BJ (cell line): ENCODE results near the gene CALML3. TPM values are rescaled to one million over a fixed set of nuclear protein-coding genes. Genes with fewer than 3 reads are reported as not detected.

Experiments
- CTCF ChIA-PET: fragments of 350-600 bp; formaldehyde crosslinking; extraction: SDS; loops from one replicate; lab custom pipeline; 2021; ENCODE audit warnings: antibody characterized with exemption, inconsistent platforms; lab: Yijun Ruan, JAX
- POLR2A ChIA-PET: fragments of 300-600 bp; sonication (Branson Sonifier 250); formaldehyde crosslinking; extraction: SDS; loops from one replicate; lab custom pipeline; 2021; ENCODE audit warnings: antibody characterized with exemption; lab: Charles Lee
- DNase-seq: peaks from one replicate; pipeline ENCODE4 v3.0.0-alpha.2; 2011; ENCODE audit warnings: low read depth
- H3K27me3 ChIP-seq: 2 replicates; pipeline ENCODE4 v1.6.0; 2011; ENCODE audit warnings: low read length; ENCODE audit not compliant: control insufficient read depth, insufficient read depth
- H3K36me3 ChIP-seq: 2 replicates; pipeline ENCODE4 v1.5.1; 2011; ENCODE audit warnings: low read length; ENCODE audit not compliant: control insufficient read depth, insufficient read depth
- H3K4me3 ChIP-seq: 2 replicates; pipeline ENCODE4 v1.5.1; 2011; ENCODE audit warnings: low read depth, mild to moderate bottlenecking, control low read depth, low read length
- polyA plus RNA-seq: library from polyadenylated mRNA; depleted of rRNA; stranded (reverse); fragments of >200 nt; gene quantifications from 2 replicates; pipeline ENCODE4 v1.2.3, GENCODE V29; 2011
- TF ChIP-seq, protein P1 (sequence below): IDR thresholded peaks from 2 replicates; pipeline ENCODE4 v1.5.1; 2011; ENCODE audit warnings: low read depth, mild to moderate bottlenecking, control low read depth, inconsistent platforms, low read length, moderate library complexity; ENCODE audit not compliant: insufficient read depth

Gene CALML3
- polyA plus RNA-seq, 1 experiment, result not detected

DNA sequence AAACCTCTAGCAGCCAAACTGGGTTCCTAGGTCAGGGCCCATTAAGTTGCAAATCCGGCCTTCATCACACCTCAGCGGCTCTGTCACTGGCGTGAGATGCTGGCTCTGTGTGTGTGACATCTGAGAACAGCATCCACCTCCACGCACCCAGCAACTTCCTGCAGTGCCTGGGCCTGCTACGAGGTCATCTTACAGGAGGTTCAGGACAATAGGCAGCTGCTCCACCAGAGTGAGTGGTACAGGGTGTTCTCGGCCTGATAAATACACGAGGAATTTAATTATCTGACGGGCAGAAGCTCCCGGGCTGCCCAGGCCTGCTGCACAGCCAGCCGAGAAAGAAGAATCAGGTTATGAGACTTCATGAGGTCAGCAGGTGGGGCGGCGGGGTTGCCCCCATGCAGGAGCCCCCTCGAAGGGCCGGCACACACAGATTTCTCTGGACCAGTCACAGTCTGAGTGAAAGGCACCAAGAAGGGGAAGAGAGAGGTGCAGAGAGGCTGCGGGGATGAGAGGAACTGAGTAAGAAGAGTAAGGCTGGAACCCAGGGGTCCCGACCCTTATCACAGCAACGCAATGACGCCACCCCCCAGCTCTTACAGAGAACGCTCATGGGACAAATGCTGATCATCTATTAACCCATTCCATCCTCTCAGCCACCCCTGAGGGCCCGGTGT is 49.3 kb downstream of the CALML3 start:
- TF ChIP-seq, protein P1, sequence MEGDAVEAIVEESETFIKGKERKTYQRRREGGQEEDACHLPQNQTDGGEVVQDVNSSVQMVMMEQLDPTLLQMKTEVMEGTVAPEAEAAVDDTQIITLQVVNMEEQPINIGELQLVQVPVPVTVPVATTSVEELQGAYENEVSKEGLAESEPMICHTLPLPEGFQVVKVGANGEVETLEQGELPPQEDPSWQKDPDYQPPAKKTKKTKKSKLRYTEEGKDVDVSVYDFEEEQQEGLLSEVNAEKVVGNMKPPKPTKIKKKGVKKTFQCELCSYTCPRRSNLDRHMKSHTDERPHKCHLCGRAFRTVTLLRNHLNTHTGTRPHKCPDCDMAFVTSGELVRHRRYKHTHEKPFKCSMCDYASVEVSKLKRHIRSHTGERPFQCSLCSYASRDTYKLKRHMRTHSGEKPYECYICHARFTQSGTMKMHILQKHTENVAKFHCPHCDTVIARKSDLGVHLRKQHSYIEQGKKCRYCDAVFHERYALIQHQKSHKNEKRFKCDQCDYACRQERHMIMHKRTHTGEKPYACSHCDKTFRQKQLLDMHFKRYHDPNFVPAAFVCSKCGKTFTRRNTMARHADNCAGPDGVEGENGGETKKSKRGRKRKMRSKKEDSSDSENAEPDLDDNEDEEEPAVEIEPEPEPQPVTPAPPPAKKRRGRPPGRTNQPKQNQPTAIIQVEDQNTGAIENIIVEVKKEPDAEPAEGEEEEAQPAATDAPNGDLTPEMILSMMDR, result no peak
- no peaks in the 10 kb centered on the region for H3K36me3 ChIP-seq
- ChIA-PET CTCF (interaction anchor here (2.3 kb wide), 1 partner anchor 49 kb away, joined by 6 read pairs; no protein-coding TSS in a partner anchor), POLR2A (no interaction called here)
- H3K27me3 ChIP-seq, result no peaks in the 10 kb centered on the region
- no peak overlapping the region for H3K4me3 ChIP-seq
- DNase-seq, result no peak

DNA sequence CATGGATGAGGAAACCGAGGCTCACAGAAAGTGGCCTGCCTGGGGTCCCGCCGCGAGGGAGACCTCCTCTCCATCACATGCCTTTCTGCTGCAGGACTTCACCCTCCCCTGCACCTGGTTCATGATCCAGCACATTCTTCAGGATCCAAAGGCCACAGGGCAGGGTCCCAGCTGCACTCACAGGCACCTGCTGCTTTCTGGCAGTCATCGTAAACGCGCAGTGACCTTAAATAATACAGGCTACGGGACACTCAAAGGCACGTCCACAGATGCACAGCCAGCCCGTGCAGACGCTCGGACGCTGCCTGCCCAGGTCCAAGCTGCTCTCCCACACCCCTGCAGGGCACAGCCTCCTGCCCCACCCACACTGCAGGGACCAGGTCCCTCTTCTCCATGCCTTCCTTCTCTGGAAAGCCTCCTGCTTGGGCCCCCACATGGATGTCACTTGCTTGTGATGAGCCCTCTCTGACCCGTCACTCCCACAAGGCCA is 49.9 kb downstream of the CALML3 start:
- Histone ChIP-seq H3K4me3 (no peak overlapping the region), H3K27me3 (no peaks in the 10 kb centered on the region), H3K36me3 (no peaks in the 10 kb centered on the region)
- DNase-seq, result no peak
- TF ChIP-seq, protein P1, result no peak
- CTCF ChIA-PET, result interaction anchor here (2.3 kb wide), 1 partner anchor 48 kb away, joined by 6 read pairs; no protein-coding TSS in a partner anchor
- POLR2A ChIA-PET, result no interaction called here

DNA sequence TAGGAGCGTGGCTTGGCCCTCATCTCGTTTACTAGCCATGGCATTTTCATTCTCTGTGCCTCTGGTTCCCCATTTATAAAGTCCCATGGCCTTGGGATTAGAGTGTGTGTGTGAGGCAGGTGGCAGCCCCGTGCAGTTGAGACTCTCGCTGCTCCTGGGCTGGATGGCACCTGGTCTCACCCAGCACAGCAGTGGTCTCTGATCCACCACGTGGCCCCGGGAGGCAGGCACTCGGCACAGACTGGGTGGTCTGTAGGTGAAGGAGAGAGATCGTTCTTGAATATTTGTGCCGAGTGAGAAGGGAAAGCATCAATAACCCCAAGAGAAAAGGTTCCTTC is 50.4 kb downstream of the CALML3 start:
- ChIA-PET CTCF (no interaction called here), POLR2A (no interaction called here)
- TF ChIP-seq, protein P1, result no peak
- Histone ChIP-seq H3K27me3 (no peaks in the 10 kb centered on the region), H3K36me3 (no peaks in the 10 kb centered on the region), H3K4me3 (no peak overlapping the region)
- DNase-seq, result no peak

DNA sequence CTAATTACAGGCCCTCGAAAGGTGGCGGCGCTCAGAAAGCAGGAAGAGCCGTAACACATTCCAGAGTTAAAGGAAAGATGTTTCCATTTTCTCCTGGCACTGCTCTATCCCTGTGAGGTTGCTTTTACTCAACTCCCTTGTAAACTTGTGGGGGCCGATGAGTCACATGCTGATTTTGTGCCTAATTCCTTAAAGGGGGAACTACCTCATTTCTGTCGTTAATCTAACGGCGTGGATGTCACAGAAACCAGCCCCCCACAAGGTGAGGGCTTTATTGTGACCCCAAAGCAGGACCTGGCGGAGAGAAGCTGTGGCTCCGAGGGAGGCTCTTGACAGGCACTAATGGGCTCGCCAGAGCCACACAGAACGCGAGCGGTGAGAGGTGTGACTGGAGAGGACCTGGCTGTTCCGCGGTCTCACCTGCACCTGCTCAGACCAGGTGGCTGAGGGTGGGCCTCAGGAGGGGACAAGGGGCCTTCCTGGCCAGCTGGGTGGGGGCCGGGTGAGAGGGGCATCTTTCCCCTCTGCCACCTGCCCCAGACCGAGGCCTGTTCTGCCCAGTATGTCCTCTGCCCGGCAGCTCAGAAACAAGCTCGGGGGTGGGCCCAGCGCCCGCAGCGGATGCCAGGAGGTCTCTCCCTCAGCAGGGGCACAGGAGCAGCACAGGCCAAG is 50.9 kb downstream of the CALML3 start:
- no peaks in the 10 kb centered on the region for H3K27me3 ChIP-seq
- CTCF ChIA-PET, result no interaction called here
- no peaks in the 10 kb centered on the region for H3K36me3 ChIP-seq
- TF ChIP-seq, protein P1, result no peak
- POLR2A ChIA-PET, result no interaction called here
- no peak overlapping the region for H3K4me3 ChIP-seq
- DNase-seq, result no peak

DNA sequence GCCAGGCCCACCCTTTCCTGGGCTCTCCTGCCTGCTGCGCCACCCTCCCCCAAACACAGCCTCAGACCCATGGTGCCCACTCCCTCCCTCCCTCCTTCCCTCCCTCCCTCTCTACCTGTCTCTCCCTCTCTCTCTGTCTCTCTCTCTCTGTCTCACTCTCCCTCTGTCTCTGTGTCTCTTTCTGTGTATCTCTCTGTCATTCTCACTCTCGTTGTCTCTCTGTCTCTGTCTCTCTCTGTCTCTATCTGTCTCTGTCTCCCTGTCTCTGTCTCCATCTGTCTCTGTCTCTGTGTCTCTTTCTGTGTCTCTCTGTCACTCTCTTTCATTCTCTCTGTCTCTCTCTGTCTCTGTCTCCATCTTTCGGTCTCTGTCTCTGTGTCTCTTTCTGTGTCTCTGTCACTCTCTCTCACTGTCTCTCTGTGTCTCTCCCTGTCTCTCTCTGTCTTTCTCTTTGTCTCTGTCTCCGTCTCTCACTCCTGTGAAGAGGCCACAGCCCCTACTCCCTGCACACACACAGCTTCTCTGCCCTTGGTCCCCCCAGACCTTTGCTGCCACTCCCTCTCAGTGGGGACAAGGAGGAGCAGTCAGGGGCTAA is 51.5 kb downstream of the CALML3 start:
- ChIA-PET POLR2A (no interaction called here), CTCF (interaction anchor here (0.6 to 1.2 kb wide), 2 partner anchors 9 to 770 kb away, joined by 3 to 5 read pairs; no protein-coding TSS in a partner anchor)
- no peaks in the 10 kb centered on the region for H3K27me3 ChIP-seq
- no peaks in the 10 kb centered on the region for H3K36me3 ChIP-seq
- DNase-seq, result no peak
- TF ChIP-seq, protein P1, result no peak
- H3K4me3 ChIP-seq, result no peak overlapping the region
